ENCODE measurements around the gene ARHGAP11B.
"Not testable (repeated sequence)": the region's sequence is repeated elsewhere in the genome, so short reads cannot be mapped to it uniquely, and the experiment has no call there.

Gene ARHGAP11B

DNA sequence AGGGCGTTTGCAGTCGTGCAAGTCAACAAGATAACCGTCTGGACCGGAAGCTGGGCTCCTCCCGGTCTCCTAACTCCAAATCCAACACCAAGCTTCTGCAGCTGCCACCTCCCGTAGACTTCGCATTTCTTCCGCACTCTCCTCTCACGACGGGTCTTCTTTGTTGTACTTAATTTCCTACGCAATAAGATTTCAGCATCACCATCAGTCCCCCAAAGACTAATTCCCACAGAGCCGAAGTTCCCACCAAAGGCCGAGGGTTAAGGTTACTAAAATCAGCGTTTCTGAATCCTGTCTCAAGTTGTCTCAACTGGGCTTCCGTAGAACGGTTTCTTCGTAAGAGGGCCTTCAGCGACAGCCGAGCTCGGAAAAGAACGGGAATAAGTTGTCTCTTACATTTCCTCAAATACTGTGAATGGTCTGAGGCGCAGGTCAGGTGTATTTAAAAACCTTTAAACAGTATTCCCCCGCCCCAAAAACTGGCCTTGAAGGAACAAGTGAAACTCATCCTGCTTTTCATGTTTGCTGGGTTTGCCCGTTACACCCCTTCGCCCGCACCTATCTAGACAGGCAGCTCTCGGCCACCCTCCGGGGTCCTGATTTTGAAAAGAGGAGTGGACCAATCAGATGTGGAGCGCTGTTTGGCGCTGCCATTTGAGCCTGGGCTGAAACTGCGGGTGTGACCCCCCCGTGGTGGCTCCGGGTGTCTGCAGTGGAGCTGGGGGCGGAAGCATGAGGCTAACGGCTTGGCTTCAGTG is at the start of gene ARHGAP11B:
Gene ARHGAP11B (plus strand): TSS at position 693 of the 758 bp plus-strand sequence.
- peak within 1 kb of the TSS; percentile 98 for H3K27ac Mint-ChIP-seq
- ATAC-seq (replicated peaks in 1 of 2) (peak; percentile 98), DNase-seq (peak; percentile 96 to 97)
- peak within 1 kb of the TSS; percentile 92 to 96 for H3K4me3 Mint-ChIP-seq
- H3K9me3 Mint-ChIP-seq; H3K27me3 Mint-ChIP-seq (ENCODE audit: low read depth): not testable (repeated sequence)
- H3K36me3 Mint-ChIP-seq (ENCODE audit: insufficient read depth in 2 of 2) = peaks cover 11 to 24% of the 10 kb centered on the region in 2 donors
- peaks cover 13% of the 10 kb centered on the region for H3K4me1 Mint-ChIP-seq (ENCODE audit: low read depth)

DNA sequence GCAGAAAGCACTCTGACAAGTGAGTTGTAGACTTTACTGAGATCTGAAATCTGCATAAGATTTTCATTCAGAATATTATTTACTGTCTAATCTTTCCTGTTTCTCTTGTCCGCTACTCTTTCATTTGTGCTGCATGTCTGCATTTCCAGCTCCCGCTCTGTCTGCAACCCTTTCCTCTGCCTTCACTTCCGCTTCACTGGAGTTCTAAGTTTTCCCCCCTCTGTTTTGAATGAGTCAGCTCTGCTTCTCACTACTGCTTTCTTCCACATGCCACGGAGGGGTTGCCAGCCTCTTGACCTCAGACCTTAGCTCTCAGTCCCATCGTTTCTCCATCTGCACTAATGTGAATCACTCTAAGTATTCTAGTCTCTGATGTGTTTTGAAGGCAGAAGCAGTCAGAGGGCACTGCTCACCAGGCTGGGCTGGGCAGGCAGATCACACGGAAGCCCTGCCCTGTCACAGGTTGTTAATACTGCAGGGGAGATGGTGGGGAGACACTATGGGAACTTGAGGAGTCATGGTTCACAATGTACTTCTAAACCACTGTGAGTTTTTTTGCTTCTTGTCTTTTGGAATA is 46.4 kb upstream of the ARHGAP11B start:
- H3K27ac Mint-ChIP-seq; H3K27me3 Mint-ChIP-seq (ENCODE audit: low read depth); DNase-seq; H3K9me3 Mint-ChIP-seq; H3K36me3 Mint-ChIP-seq (ENCODE audit: insufficient read depth in 2 of 2); H3K4me3 Mint-ChIP-seq; H3K4me1 Mint-ChIP-seq (ENCODE audit: low read depth): not testable (repeated sequence)
- ATAC-seq (replicated peaks in 1 of 2) = peak in 1 of 2 donors; percentile 41

DNA sequence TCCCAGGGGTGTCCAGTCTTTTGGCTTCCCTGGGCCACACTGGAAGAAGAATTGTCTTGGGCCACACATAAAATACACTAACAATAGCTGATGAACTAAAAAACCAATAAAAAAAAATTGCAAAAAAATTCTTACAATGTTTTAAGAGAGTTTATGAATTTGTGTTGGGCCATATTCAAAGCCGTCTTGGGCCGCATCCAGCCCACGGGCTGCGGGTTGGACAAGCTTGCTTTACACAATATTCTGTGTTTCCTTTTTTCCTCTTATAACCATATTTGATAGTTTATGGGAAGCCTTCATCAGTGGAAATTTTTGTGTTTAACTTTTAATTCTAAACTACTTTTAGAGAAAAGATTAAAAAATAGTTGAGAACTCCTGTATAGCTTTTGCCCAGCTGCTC is 45.2 kb upstream of the ARHGAP11B start:
- not testable (repeated sequence) for H3K27ac Mint-ChIP-seq; H3K4me1 Mint-ChIP-seq (ENCODE audit: low read depth); H3K9me3 Mint-ChIP-seq; ATAC-seq (replicated peaks in 1 of 2); H3K36me3 Mint-ChIP-seq (ENCODE audit: insufficient read depth in 2 of 2); H3K4me3 Mint-ChIP-seq; DNase-seq; H3K27me3 Mint-ChIP-seq (ENCODE audit: low read depth)

DNA sequence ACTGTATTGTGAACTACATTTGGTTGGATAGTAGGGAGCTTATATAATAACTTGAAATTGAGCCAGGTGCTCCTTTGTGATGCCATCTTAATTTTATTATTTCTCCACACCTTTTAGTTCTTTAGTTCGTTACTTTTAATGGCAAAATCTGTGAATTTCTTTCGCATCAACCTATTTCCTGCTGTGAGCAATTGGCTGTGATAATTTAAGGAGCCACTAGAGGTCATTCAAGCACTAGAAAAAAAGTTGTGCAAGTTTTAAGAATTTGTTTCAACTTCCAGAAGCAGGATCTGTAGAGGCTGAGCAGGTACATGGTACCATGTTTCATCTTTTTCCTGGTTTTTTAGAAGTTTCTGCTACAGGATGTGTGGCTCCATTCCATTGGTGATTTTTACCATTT is 27.0 kb upstream of the ARHGAP11B start:
- H3K4me3 Mint-ChIP-seq; H3K27me3 Mint-ChIP-seq (ENCODE audit: low read depth); H3K36me3 Mint-ChIP-seq (ENCODE audit: insufficient read depth in 2 of 2); H3K27ac Mint-ChIP-seq; H3K9me3 Mint-ChIP-seq; ATAC-seq (replicated peaks in 1 of 2); DNase-seq; H3K4me1 Mint-ChIP-seq (ENCODE audit: low read depth): not testable (repeated sequence)

DNA sequence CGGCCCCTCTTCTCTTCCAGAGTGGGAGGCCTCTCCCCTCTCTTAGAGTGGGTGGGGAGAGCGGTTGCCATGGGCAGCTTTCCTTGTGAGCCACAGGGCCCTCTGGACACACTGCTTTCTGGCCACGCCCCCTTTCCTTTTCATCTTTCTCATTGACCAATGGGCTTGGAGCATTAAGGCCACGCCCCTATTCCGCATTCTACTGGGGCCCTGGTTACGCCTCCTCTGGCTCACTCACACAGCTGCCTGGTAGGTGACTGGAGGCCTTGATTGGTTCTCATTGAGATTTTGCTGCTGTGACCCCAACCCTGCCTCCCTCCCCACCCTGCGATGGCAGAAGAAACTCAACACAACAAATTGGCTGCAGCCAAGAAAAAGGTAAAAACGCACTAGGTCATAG is 22.1 kb upstream of the ARHGAP11B start, which contains the start of gene GOLGA8H:
Gene GOLGA8H (plus strand): TSS at position 233 of the 400 bp plus-strand sequence. CDS start 98 bp downstream, at position 331.
- H3K27me3 Mint-ChIP-seq (ENCODE audit: low read depth); H3K36me3 Mint-ChIP-seq (ENCODE audit: insufficient read depth in 2 of 2); H3K4me3 Mint-ChIP-seq; H3K27ac Mint-ChIP-seq; H3K9me3 Mint-ChIP-seq; ATAC-seq (replicated peaks in 1 of 2); H3K4me1 Mint-ChIP-seq (ENCODE audit: low read depth); DNase-seq: not testable (repeated sequence)

DNA sequence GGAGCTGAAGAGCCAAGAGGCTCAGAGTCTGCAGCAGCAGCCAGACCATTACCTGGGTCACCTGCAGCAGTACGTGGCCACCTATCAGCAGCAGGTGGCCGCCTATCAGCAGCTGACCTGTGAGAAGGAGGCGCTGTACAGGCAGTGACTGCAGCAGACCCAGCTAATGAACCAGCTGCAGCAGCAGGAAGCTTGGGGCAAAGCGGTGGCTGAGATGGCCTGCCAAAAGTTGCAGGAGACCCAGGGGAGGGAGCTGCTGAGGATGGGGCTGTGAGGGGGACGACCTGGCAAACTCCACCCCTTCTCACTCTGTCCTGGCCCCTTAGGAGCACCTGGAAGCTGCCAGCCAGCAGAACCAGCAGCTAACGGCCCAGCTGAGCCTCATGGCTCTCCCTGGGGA is 13.7 kb upstream of the ARHGAP11B start:
- H3K27ac Mint-ChIP-seq; H3K9me3 Mint-ChIP-seq; H3K36me3 Mint-ChIP-seq (ENCODE audit: insufficient read depth in 2 of 2); H3K4me3 Mint-ChIP-seq; H3K27me3 Mint-ChIP-seq (ENCODE audit: low read depth); DNase-seq; H3K4me1 Mint-ChIP-seq (ENCODE audit: low read depth); ATAC-seq (replicated peaks in 1 of 2): not testable (repeated sequence)

DNA sequence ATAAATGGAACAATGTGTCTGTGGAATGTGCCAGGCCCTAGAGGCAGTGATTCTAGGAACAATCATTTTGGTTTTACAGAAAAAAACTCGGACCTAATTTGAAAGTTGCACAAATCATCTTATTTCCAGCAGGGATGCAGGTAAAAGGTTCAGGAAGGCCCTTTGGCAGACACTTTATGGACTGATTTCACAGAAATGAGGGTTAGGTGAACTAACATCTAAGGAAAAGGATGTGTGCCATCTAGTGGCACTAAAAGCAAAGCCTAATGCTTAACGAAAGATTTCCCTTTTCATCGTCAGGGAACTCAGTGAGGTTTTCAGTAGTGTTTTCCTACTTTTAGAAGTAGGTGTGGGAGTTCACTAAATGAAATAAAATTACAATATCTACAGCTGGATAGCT is 4.6 kb upstream of the ARHGAP11B start:
- not testable (repeated sequence) for H3K36me3 Mint-ChIP-seq (ENCODE audit: insufficient read depth in 2 of 2); H3K27me3 Mint-ChIP-seq (ENCODE audit: low read depth); H3K27ac Mint-ChIP-seq; ATAC-seq (replicated peaks in 1 of 2); H3K4me1 Mint-ChIP-seq (ENCODE audit: low read depth); H3K4me3 Mint-ChIP-seq; DNase-seq; H3K9me3 Mint-ChIP-seq

DNA sequence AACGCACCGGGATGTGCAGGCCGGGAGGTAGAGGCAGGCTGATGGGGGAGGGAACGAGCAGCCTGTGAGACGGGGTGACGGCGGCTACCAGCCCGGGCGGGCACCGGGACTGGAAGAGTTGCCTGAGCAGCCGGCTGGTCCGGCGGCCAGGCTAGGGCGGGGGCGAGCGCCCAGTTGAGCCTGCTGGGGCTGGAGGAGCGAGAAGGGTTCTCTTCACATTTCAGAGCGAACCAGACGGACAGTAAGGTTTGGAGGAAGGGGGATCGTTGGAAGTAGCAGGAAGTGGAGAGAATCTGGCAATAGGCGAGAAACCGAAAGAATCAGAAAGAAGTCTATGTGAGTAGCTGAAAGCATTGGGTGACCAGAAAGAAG is 252 bp downstream of the ARHGAP11B start:
- peak in 1 of 2 donors; percentile 11 for DNase-seq
- Mint-ChIP-seq H3K4me1 (ENCODE audit: low read depth) (peaks cover 13% of the 10 kb centered on the region), H3K27ac (peak overlapping the region; percentile 98), H3K36me3 (ENCODE audit: insufficient read depth in 2 of 2) (peaks cover 11 to 24% of the 10 kb centered on the region in 2 donors), H3K4me3 (peak overlapping the region; percentile 92 to 96)
- not testable (repeated sequence) for H3K27me3 Mint-ChIP-seq (ENCODE audit: low read depth); H3K9me3 Mint-ChIP-seq; ATAC-seq (replicated peaks in 1 of 2)

DNA sequence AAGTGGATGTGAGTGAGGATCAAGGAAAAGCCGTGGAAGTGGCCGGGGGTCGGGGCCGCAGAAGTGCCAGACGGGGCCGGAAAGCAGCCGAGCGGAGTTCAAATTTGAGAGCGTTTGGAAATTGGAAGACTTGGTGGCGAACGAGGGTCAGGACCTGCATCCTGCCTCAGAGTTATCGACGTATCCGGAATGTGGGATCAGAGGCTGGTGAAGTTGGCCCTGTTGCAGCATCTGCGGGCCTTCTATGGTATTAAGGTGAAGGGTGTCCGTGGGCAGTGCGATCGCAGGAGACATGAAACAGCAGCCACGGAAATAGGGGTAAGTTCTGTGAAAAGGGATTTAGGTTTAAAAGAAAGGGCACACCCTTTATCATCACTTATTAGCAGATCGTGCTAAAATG is 704 bp downstream of the ARHGAP11B start:
- DNase-seq; H3K9me3 Mint-ChIP-seq; H3K27me3 Mint-ChIP-seq (ENCODE audit: low read depth): not testable (repeated sequence)
- H3K4me3 Mint-ChIP-seq = peak overlapping the region; percentile 92 to 96
- ATAC-seq (replicated peaks in 1 of 2) = peak in 1 of 2 donors; percentile 0
- peaks cover 13% of the 10 kb centered on the region for H3K4me1 Mint-ChIP-seq (ENCODE audit: low read depth)
- H3K36me3 Mint-ChIP-seq (ENCODE audit: insufficient read depth in 2 of 2) = peaks cover 11 to 24% of the 10 kb centered on the region in 2 donors
- H3K27ac Mint-ChIP-seq = peak overlapping the region; percentile 90

DNA sequence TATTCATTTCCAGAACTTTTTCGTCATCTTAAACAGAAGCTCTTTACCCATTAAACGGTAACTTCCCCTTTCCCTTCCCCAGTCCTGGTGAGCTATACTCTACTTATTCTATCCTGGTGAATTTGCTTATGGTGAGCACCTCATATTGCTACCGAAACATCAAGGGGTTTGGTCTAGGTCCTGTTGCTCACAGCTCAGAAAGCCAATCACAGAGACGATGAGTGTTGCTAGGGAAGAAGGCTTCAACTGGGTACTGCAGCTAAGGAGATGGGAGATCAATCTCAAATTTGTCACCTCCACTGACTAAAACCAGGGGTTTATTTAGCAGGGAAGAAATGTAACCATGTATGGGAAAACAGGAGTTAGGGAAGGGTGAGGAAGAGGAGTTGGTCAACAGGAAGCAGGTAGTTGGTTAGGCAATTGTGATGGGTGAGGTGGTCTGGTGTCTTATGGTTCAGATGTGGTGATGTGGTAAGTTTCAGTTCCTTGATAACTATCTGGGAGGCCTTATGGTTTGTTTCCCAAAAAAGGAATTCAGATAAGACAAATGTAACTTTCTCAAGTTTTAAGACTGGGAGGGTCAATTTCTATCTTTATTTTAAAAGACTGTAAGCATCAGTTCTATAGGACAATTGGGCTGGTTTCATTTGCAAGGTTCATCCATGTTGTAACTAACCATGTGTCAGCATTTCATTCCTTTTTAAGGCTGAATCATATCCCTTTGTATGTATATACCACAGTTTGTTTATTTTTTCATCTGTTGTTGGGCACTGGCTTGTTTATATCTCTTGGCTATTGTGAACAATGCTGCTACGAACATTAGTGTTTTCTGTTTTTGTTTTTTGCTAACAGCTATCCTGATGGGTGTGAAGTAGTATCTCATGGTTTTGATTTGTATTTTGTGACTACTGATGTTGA is 24.3 kb downstream of the ARHGAP11B start:
- no peak overlapping the region for H3K27ac Mint-ChIP-seq
- H3K9me3 Mint-ChIP-seq = no peaks in the 10 kb centered on the region
- DNase-seq = no peak
- H3K27me3 Mint-ChIP-seq (ENCODE audit: low read depth) = no peaks in the 10 kb centered on the region
- no peak for ATAC-seq (replicated peaks in 1 of 2)
- peaks cover 18% of the 10 kb centered on the region for H3K4me1 Mint-ChIP-seq (ENCODE audit: low read depth)
- H3K36me3 Mint-ChIP-seq (ENCODE audit: insufficient read depth in 2 of 2) = peaks cover 10 to 34% of the 10 kb centered on the region in 2 donors
- no peak overlapping the region for H3K4me3 Mint-ChIP-seq

DNA sequence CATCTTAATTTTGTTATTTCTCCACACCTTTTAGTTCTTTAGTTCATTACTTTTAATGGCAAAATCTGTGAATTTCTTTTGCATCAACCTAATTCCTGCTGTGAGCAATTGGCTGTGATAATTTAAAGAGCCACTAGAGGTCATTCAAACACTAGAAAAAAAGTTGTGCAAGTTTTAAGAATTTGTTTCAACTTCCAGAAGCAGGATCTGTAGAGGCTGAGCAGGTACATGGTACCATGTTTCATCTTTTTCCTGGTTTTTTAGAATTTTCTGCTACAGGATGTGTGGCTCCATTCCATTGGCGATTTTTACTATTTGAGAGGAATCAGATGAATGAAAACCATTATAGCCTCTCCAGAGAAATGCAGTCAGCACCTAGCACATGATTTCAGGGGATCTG is 35.2 kb downstream of the ARHGAP11B start:
- H3K27ac Mint-ChIP-seq = not testable (repeated sequence)

DNA sequence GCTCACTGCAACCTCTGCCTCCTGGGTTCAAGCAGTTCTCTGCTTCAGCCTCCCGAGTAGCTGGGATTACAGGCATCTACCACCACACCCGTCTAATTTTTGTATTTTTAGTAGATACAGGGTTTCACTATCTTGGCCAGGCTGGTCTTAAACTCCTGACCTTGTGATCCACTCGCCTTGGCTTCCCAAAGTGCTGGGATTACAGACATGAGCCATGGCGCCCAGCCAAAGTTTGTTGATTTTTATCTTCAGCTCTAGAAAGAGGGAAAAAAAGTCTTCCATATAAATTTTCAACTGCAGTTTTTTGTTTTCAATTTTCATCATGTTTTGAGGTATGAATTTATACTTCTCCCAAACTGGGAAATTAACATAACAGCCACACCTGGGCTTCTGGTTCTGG is 43.7 kb downstream of the ARHGAP11B start:
- H3K9me3 Mint-ChIP-seq; H3K27me3 Mint-ChIP-seq (ENCODE audit: low read depth); H3K4me3 Mint-ChIP-seq; H3K27ac Mint-ChIP-seq; DNase-seq; ATAC-seq (replicated peaks in 1 of 2): not testable (repeated sequence)
- Mint-ChIP-seq H3K4me1 (ENCODE audit: low read depth) (peaks cover 11% of the 10 kb centered on the region), H3K36me3 (ENCODE audit: insufficient read depth in 2 of 2) (peaks cover 19 to 39% of the 10 kb centered on the region in 2 donors)

More for the DNA sequence above, 35.2 kb downstream of the ARHGAP11B start:
- not testable (repeated sequence) for H3K9me3 Mint-ChIP-seq; DNase-seq; H3K4me3 Mint-ChIP-seq; ATAC-seq (replicated peaks in 1 of 2); H3K36me3 Mint-ChIP-seq (ENCODE audit: insufficient read depth in 2 of 2); H3K4me1 Mint-ChIP-seq (ENCODE audit: low read depth); H3K27me3 Mint-ChIP-seq (ENCODE audit: low read depth)

DNA sequence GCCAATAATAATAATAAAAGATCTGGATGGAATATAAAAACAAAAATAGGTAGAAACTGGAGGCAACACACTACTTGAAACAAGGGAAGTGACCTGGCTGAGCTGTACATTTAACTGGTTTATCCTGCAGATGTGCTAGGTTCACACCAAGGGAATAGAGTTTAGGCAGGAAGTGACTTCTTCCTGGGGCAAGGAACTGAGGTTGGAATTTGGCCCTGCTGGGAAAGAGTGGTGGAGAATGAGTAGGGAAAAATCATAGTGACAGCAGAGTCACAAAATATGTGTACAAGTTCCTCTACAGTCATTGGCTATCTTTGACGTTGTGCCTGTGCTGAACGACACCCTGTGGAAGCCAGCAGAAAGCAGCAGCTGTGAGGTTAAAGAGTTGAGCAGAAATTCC is 44.1 kb downstream of the ARHGAP11B start:
- peaks cover 4 to 5% of the 10 kb centered on the region in 2 donors for H3K9me3 Mint-ChIP-seq

More for the DNA sequence above, 44.1 kb downstream of the ARHGAP11B start:
- no peak for ATAC-seq (replicated peaks in 1 of 2)
- H3K4me1 Mint-ChIP-seq (ENCODE audit: low read depth) = peaks cover 11% of the 10 kb centered on the region
- H3K27ac Mint-ChIP-seq = no peak overlapping the region
- DNase-seq = no peak
- peaks cover 19 to 39% of the 10 kb centered on the region in 2 donors for H3K36me3 Mint-ChIP-seq (ENCODE audit: insufficient read depth in 2 of 2)
- no peak overlapping the region for H3K4me3 Mint-ChIP-seq
- H3K27me3 Mint-ChIP-seq (ENCODE audit: low read depth) = no peaks in the 10 kb centered on the region

Data from activated T-cell treated with anti-CD3 and anti-CD28 coated beads, Interleukin-2, amount 50 U/mL, for 72 hours (primary cell).